HuH-7.5 (cell line): ENCODE results near the gene AP2S1.
A peak's percentile ranks its signal among the peaks of the same experiment; 100 is the strongest.
"Not testable (repeated sequence)": the region's sequence is repeated elsewhere in the genome, so short reads cannot be mapped to it uniquely, and the experiment has no call there.

Experiments
- DNase-seq: peaks from one replicate; pipeline ENCODE4 v3.0.0; 2011; ENCODE audit warnings: low spot score

AP2S1 gene

GRCh38 chr19:46804432-46804831 lies 46.2 kb downstream of the AP2S1 start:
- not testable (repeated sequence) for DNase-seq

- no peak for DNase-seq
Measured at GRCh38 chr19:46803555-46803954, 47.1 kb downstream of the AP2S1 start.

GRCh38 chr19:46802152-46802551 lies 48.5 kb downstream of the AP2S1 start:
- DNase-seq, result no peak

GRCh38 chr19:46798713-46799112 lies 51.9 kb downstream of the AP2S1 start:
- DNase-seq, result no peak

GRCh38 chr19:46797881-46798280 lies 52.8 kb downstream of the AP2S1 start:
- DNase-seq, result no peak

GRCh38 chr19:46791944-46792343 lies 58.7 kb downstream of the AP2S1 start:
- DNase-seq, result no peak

GRCh38 chr19:46789371-46789770 lies 61.3 kb downstream of the AP2S1 start:
- DNase-seq, result no peak

GRCh38 chr19:46788968-46789338 lies 61.7 kb downstream of the AP2S1 start:
- DNase-seq, result no peak

- DNase-seq, result peak; percentile 97
Measured at GRCh38 chr19:46788262-46788967, 62.2 kb downstream of the AP2S1 start, which contains the start of gene SLC1A5. Gene SLC1A5, minus strand, starts transcription at chr19:46788594. Its CDS starts 629 bp downstream, at chr19:46787965.
